SW480 (cell line): ENCODE results near the gene SPATA32.
"Not testable (repeated sequence)": the region's sequence is repeated elsewhere in the genome, so short reads cannot be mapped to it uniquely, and the experiment has no call there.

Source experiments
- DNase-seq: peaks from one replicate; pipeline ENCODE4 v3.0.0-alpha.2; 2016; ENCODE audit warnings: low spot score

The SPATA32 gene

GRCh38 chr17:45271603-45272002 is 9.7 kb upstream of the SPATA32 start:
- DNase-seq = no peak

GRCh38 chr17:45270828-45271418 is 9.0 kb upstream of the SPATA32 start:
- DNase-seq = no peak

- no peak for DNase-seq
These were observed 8.0 kb upstream of the SPATA32 start for GRCh38 chr17:45269912-45270311.

- no peak for DNase-seq
These were observed 5.7 kb upstream of the SPATA32 start for GRCh38 chr17:45267436-45268055.

- DNase-seq = no peak
These were observed 4.6 kb upstream of the SPATA32 start for GRCh38 chr17:45266372-45266926.

- DNase-seq = peak; percentile 31
These were observed 3.9 kb upstream of the SPATA32 start for GRCh38 chr17:45265821-45266220.

GRCh38 chr17:45264988-45265387 is 3.1 kb upstream of the SPATA32 start:
- DNase-seq = no peak

GRCh38 chr17:45264430-45264829 is 2.5 kb upstream of the SPATA32 start:
- no peak for DNase-seq

- DNase-seq = no peak
These were observed 1.6 kb upstream of the SPATA32 start for GRCh38 chr17:45263477-45263860.

- DNase-seq = no peak
These were observed 902 bp upstream of the SPATA32 start for GRCh38 chr17:45262516-45263476.

- DNase-seq = no peak
These were observed 1.6 kb downstream of the SPATA32 start for GRCh38 chr17:45260204-45260783.

- DNase-seq = no peak
These were observed 2.9 kb downstream of the SPATA32 start for GRCh38 chr17:45258981-45259380.

- DNase-seq = no peak
These were observed 4.8 kb downstream of the SPATA32 start for GRCh38 chr17:45257115-45257514.

- peak; percentile 42 for DNase-seq
These were observed 5.6 kb downstream of the SPATA32 start for GRCh38 chr17:45256114-45256966.

- no peak for DNase-seq
These were observed 6.5 kb downstream of the SPATA32 start for GRCh38 chr17:45255358-45255757.

GRCh38 chr17:45253879-45254278 is 8.0 kb downstream of the SPATA32 start:
- no peak for DNase-seq

GRCh38 chr17:45253237-45253636 is 8.7 kb downstream of the SPATA32 start:
- DNase-seq = not testable (repeated sequence)

- no peak for DNase-seq
These were observed 10.0 kb downstream of the SPATA32 start for GRCh38 chr17:45251931-45252330.

- DNase-seq = peak; percentile 43
These were observed 13.5 kb downstream of the SPATA32 start for GRCh38 chr17:45248132-45248957.

- DNase-seq = peak; percentile 94
These were observed 14.3 kb downstream of the SPATA32 start for GRCh38 chr17:45247429-45248131.
